Activated B cell treated with CpG ODN at 0.5 μM for 24 hours (primary cell): Measurements from ENCODE around the gene NSL1. TPM values are rescaled to one million over a fixed set of nuclear protein-coding genes. Genes with fewer than 3 reads are reported as not detected.
A peak's percentile ranks its signal among the peaks of the same experiment; 100 is the strongest.
"Not testable (repeated sequence)": the region's sequence is repeated elsewhere in the genome, so short reads cannot be mapped to it uniquely, and the experiment has no call there.

Source experiments
- ATAC-seq: fragments of 200-7000 bp; cut with Tn5 transposase; one replicate; pipeline ENCODE4 v1.10.0; 2021; ENCODE audit warnings: low read depth, mild to moderate bottlenecking, moderate library complexity
- CTCF ChIA-PET: fragments of 350-600 bp; sonication (Branson Sonifier 250); formaldehyde crosslinking; loops from one replicate; lab custom pipeline; 2021; ENCODE audit warnings: antibody characterized with exemption; lab: Charles Lee
- POLR2A ChIA-PET: fragments of 350-600 bp; sonication (Branson Sonifier 250); formaldehyde crosslinking; loops from one replicate; lab custom pipeline; 2021; ENCODE audit warnings: antibody characterized with exemption; lab: Charles Lee
- DNase-seq: peaks from one replicate; pipeline ENCODE4 v3.0.0; 2022
- H3K27ac Mint-ChIP-seq: one replicate; pipeline ENCODE4 v1.8.0; 2020; ENCODE audit warnings: mixed read lengths
- H3K27me3 Mint-ChIP-seq: one replicate; pipeline ENCODE4 v1.8.0; 2021; ENCODE audit warnings: mixed read lengths
- H3K36me3 Mint-ChIP-seq: one replicate; pipeline ENCODE4 v1.8.0; 2021; ENCODE audit warnings: low read depth, mixed read lengths
- H3K4me1 Mint-ChIP-seq: one replicate; pipeline ENCODE4 v1.8.0; 2021; ENCODE audit warnings: mixed read lengths
- H3K4me3 Mint-ChIP-seq: one replicate; pipeline ENCODE4 v1.8.0; 2020; ENCODE audit warnings: mild to moderate bottlenecking, mixed read lengths
- H3K9me3 Mint-ChIP-seq: one replicate; pipeline ENCODE4 v1.8.0; 2020; ENCODE audit warnings: mixed read lengths
- intact Hi-C: fragments of 100-400 bp; cut with micrococcal nuclease; formaldehyde crosslinking; loops from one replicate; pipeline ENCODE4 v1.15.1; 2024
- total RNA-seq: library from RNA; stranded (reverse); gene quantifications from 2 replicates; pipeline ENCODE4 v1.2.3, GENCODE V29; 2022
- TF ChIP-seq, protein P1 (sequence below): fragments of 200-600 bp; IDR thresholded peaks from one replicate; pipeline ENCODE4 v1.8.0; 2022; ENCODE audit warnings: antibody characterized with exemption, mild to moderate bottlenecking

The NSL1 gene
- total RNA-seq, 1 donor from 2014 or later, result 44.5 TPM

- no peak for DNase-seq
- peaks cover 5% of the 10 kb centered on the region for H3K4me1 Mint-ChIP-seq
- TF ChIP-seq, protein P1, sequence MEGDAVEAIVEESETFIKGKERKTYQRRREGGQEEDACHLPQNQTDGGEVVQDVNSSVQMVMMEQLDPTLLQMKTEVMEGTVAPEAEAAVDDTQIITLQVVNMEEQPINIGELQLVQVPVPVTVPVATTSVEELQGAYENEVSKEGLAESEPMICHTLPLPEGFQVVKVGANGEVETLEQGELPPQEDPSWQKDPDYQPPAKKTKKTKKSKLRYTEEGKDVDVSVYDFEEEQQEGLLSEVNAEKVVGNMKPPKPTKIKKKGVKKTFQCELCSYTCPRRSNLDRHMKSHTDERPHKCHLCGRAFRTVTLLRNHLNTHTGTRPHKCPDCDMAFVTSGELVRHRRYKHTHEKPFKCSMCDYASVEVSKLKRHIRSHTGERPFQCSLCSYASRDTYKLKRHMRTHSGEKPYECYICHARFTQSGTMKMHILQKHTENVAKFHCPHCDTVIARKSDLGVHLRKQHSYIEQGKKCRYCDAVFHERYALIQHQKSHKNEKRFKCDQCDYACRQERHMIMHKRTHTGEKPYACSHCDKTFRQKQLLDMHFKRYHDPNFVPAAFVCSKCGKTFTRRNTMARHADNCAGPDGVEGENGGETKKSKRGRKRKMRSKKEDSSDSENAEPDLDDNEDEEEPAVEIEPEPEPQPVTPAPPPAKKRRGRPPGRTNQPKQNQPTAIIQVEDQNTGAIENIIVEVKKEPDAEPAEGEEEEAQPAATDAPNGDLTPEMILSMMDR, result no peak
- H3K27ac Mint-ChIP-seq, result no peak overlapping the region
- H3K36me3 Mint-ChIP-seq, result peaks cover 58% of the 10 kb centered on the region
- no peaks in the 10 kb centered on the region for H3K27me3 Mint-ChIP-seq
- ChIA-PET POLR2A (interaction anchor here (0.6 kb wide), 1 partner anchor 10 kb away, joined by 3 read pairs; no protein-coding TSS in a partner anchor), CTCF (interaction anchor here (3.8 to 3.9 kb wide), 3 partner anchors 119 to 327 kb away, joined by 27 to 95 read pairs (median 40); no protein-coding TSS in a partner anchor)
- intact Hi-C loops, result loop anchor here (10.0 kb wide), 1 partner anchor 719 kb away; no protein-coding TSS in a partner anchor
- H3K4me3 Mint-ChIP-seq, result no peak overlapping the region
- ATAC-seq, result no peak
- H3K9me3 Mint-ChIP-seq, result no peaks in the 10 kb centered on the region
Measured at GRCh38 chr1:212783976-212784375, 7.6 kb downstream of the NSL1 start.

GRCh38 chr1:212782422-212783154 is 9.0 kb downstream of the NSL1 start:
- Mint-ChIP-seq H3K9me3 (no peaks in the 10 kb centered on the region), H3K27me3 (no peaks in the 10 kb centered on the region), H3K4me1 (peaks cover 2% of the 10 kb centered on the region), H3K4me3 (no peak overlapping the region), H3K36me3 (peaks cover 64% of the 10 kb centered on the region), H3K27ac (no peak overlapping the region)
- DNase-seq (no peak), ATAC-seq (peak; percentile 66)
- TF ChIP-seq, protein P1, result peak; percentile 80
- CTCF ChIA-PET, result interaction anchor here (1.0 to 3.9 kb wide), 12 partner anchors 33 to 326 kb away, joined by 3 to 95 read pairs (median 6); no protein-coding TSS in a partner anchor
- POLR2A ChIA-PET, result interaction anchor here (0.6 to 1.6 kb wide), 6 partner anchors 11 to 174 kb away, joined by 3 to 7 read pairs (median 3); partner anchors contain the start of gene ATF3
- intact Hi-C loops, result loop anchor here (1.0 to 10.0 kb wide), 6 partner anchors 83 to 718 kb away; partner anchors contain the start of gene BATF3

- ATAC-seq (no peak), DNase-seq (no peak)
- Mint-ChIP-seq H3K27me3 (no peaks in the 10 kb centered on the region), H3K4me1 (peaks cover 2% of the 10 kb centered on the region), H3K36me3 (peaks cover 62% of the 10 kb centered on the region), H3K27ac (no peak overlapping the region), H3K4me3 (no peak overlapping the region), H3K9me3 (no peaks in the 10 kb centered on the region)
- TF ChIP-seq, protein P1, result no peak
- CTCF ChIA-PET, result interaction anchor here (0.6 to 3.9 kb wide), 13 partner anchors 31 to 711 kb away, joined by 3 to 95 read pairs (median 5); no protein-coding TSS in a partner anchor
- intact Hi-C loops, result loop anchor here (10.0 kb wide), 1 partner anchor 716 kb away; no protein-coding TSS in a partner anchor
- POLR2A ChIA-PET, result interaction anchor here (1.4 to 1.6 kb wide), 3 partner anchors 81 to 173 kb away, joined by 3 to 7 read pairs (median 3); partner anchors contain the start of gene ATF3
Measured at GRCh38 chr1:212781225-212781624, 10.4 kb downstream of the NSL1 start.

- ChIA-PET CTCF (interaction anchor here (0.8 to 3.9 kb wide), 8 partner anchors 31 to 710 kb away, joined by 3 to 95 read pairs (median 6); no protein-coding TSS in a partner anchor), POLR2A (interaction anchor here (1.4 to 1.6 kb wide), 2 partner anchors 115 to 173 kb away, joined by 3 to 7 read pairs; partner anchors contain the start of gene ATF3)
- peaks cover 59% of the 10 kb centered on the region for H3K36me3 Mint-ChIP-seq
- ATAC-seq (no peak), DNase-seq (no peak)
- no peaks in the 10 kb centered on the region for H3K9me3 Mint-ChIP-seq
- H3K4me3 Mint-ChIP-seq, result no peak overlapping the region
- H3K27me3 Mint-ChIP-seq, result no peaks in the 10 kb centered on the region
- TF ChIP-seq, protein P1, result no peak
- H3K27ac Mint-ChIP-seq, result no peak overlapping the region
- H3K4me1 Mint-ChIP-seq, result peaks cover 2% of the 10 kb centered on the region
- intact Hi-C loops, result loop anchor here (10.0 kb wide), 1 partner anchor 716 kb away; no protein-coding TSS in a partner anchor
Measured at GRCh38 chr1:212780759-212781158, 10.8 kb downstream of the NSL1 start.

DNA sequence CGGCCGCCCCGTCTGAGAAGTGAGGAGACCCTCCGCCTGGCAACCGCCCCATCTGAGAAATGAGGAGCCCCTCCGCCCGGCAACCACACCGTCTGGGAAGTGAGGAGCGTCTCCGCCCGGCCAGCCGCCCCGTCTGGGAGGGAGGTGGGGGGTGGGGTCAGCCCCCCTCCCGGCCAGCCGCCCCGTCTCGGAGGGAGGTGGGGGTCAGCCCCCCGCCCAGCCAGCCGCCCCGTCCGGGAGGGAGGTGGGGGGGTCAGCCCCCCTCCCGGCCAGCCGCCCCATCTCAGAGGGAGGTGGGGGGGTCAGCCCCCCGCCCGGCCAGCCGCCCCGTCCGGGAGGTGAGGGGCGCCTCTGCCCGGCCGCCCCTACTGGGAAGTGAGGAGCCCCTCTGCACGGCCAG is 12.5 kb downstream of the NSL1 start:
- CTCF ChIA-PET, DNase-seq, H3K9me3 Mint-ChIP-seq, H3K27ac Mint-ChIP-seq, H3K27me3 Mint-ChIP-seq, H3K4me3 Mint-ChIP-seq, ATAC-seq, H3K4me1 Mint-ChIP-seq, POLR2A ChIA-PET, intact Hi-C loops: not testable (repeated sequence)
- peaks cover 56% of the 10 kb centered on the region for H3K36me3 Mint-ChIP-seq
